Measurements from ENCODE around the gene SNX27. TPM values are rescaled to one million over a fixed set of nuclear protein-coding genes. Genes with fewer than 3 reads are reported as not detected.
"Not testable (repeated sequence)": the region's sequence is repeated elsewhere in the genome, so short reads cannot be mapped to it uniquely, and the experiment has no call there.

SNX27 gene
- total RNA-seq, 1 donor from 2014 or later, result 30.6 TPM

GRCh38 chr1:151733126-151733525, 121.3 kb downstream of the SNX27 start:
- no peak for DNase-seq (ENCODE audit: missing footprints)
- ATAC-seq, result no peak
- intact Hi-C loops (cut with DNase I), result loop anchor here (10.0 kb wide), 1 partner anchor 288 kb away; no protein-coding TSS in a partner anchor

DNA sequence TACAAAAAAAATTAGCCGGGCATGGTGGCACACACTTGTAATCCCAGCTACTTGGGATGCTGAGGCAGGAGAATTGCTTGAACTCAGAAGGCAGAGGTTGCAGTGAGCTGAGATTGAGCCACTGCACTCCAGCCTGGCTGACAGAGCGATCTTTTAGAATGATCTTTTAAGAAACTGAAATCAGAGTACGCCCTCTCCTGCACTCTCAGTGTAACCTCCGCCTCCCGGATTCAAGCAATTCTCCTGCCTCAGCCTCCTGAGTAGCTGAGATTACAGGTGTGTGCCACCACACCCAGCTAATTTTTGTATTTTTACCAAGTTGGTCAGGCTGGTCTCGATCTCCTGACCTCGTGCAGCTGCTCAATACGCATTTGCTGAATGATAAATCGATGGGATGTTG, 122.1 kb downstream of the SNX27 start:
- DNase-seq (ENCODE audit: missing footprints); ATAC-seq: not testable (repeated sequence)
- intact Hi-C loops (cut with DNase I), result loop anchor here (2.0 to 10.0 kb wide), 4 partner anchors 41 to 289 kb away; no protein-coding TSS in a partner anchor

DNA sequence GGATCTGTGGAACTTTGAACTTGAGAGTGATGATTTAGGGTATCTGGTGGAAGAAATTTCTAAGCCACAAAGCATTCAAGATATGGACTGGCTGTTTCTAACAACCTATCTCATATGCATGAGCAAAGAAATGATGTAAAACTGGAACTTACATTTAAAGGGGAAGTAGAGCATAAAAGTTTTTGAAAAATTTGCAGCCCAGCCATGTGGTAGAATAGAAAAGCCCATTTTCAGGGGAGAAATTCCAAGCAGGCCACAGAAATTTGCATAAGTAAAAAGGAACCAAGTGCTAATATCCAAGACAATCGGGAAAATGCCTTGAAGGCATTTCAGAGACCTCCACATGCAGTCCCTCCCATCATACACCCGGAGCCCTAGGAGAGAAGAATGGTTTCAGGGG, 125.2 kb downstream of the SNX27 start:
- ATAC-seq, result no peak
- intact Hi-C loops (cut with DNase I), result loop anchor here (10.0 kb wide), 1 partner anchor 292 kb away; no protein-coding TSS in a partner anchor

GRCh38 chr1:151737479-151737878, 125.6 kb downstream of the SNX27 start:
- DNase-seq (ENCODE audit: missing footprints) (no peak), ATAC-seq (no peak)
- intact Hi-C loops (cut with DNase I), result loop anchor here (10.0 kb wide), 1 partner anchor 293 kb away; no protein-coding TSS in a partner anchor

More for the DNA sequence above, 125.2 kb downstream of the SNX27 start:
- no peak for DNase-seq (ENCODE audit: missing footprints)

DNA sequence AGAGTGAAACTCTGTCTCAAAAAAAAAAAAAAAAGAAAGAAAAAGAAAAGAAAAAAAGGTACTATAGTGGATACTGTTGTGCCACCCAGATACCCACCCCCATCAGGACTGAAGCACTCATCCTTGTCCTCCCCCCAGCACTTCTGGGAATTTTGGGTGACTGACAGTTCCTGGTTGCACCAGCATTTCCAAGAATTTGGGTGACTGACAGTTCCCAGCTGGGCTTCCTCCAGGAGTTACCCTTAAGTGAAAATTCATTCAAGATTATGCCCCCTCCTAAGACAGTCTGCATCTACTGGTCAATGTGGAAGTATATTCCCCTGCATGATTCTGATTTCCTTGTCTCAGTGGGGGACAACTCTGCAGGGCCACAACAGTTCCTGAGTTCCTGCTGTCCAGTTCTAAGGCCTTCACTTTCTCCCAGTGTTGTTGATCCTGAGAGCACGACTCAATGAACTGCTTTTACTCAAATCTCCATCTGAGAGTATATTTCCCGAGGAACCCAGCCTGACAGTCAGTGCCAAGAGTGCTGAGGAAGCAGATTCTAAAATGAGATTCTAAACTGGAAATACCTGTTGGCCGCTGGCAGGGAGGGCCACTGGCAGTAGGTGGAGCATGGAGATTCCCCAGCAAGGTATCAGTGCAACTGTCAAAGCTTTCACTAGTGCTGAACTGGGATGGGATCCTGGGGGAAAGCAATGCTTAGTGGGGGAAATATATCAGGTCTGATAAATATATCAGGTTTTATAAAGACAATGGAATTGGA, 127.9 kb downstream of the SNX27 start:
- intact Hi-C loops (cut with DNase I), result loop anchor here (10.0 kb wide), 1 partner anchor 295 kb away; no protein-coding TSS in a partner anchor
- ATAC-seq, result no peak
- no peak for DNase-seq (ENCODE audit: missing footprints)

GRCh38 chr1:151741516-151741915, 129.7 kb downstream of the SNX27 start:
- intact Hi-C loops (cut with DNase I), result no loop called here
- no peak for ATAC-seq

More at GRCh38 chr1:151741516-151741915, 129.7 kb downstream of the SNX27 start:
- DNase-seq (ENCODE audit: missing footprints), result no peak

Other genes starting within 250 kb of the SNX27 start
- 129 TPM for gene SELENBP1, start 239.3 kb upstream of the SNX27 start, total RNA-seq
- 185 TPM for gene PSMB4, start 212.5 kb upstream of the SNX27 start, total RNA-seq
- 37.7 TPM for gene POGZ, start 152.6 kb upstream of the SNX27 start, total RNA-seq
- gene CGN, start 100.7 kb upstream of the SNX27 start, total RNA-seq, result 0.22 TPM
- 3.5 TPM for gene TUFT1, start 71.7 kb upstream of the SNX27 start, total RNA-seq
- gene CELF3, start 104.8 kb downstream of the SNX27 start, total RNA-seq, result not detected
- gene RIIAD1, start 109.5 kb downstream of the SNX27 start, total RNA-seq, result 7.7 TPM
- gene MRPL9, start 151.4 kb downstream of the SNX27 start, total RNA-seq, result 51.2 TPM
- gene TDRKH, start 178.4 kb downstream of the SNX27 start, total RNA-seq, result 4.5 TPM
- 0.68 TPM for gene LINGO4, start 193.4 kb downstream of the SNX27 start, total RNA-seq
- 11.3 TPM for gene RORC, start 219.8 kb downstream of the SNX27 start, total RNA-seq
- not detected for gene C2CD4D, start 227.8 kb downstream of the SNX27 start, total RNA-seq
- gene THEM5, start 241.7 kb downstream of the SNX27 start, total RNA-seq, result not detected

Measured in Right ventricle myocardium inferior (tissue), 1 donor.